Activated T-cell treated with anti-CD3 and anti-CD28 coated beads, Interleukin-2, amount 50 U/mL, for 4 hours (primary cell): ENCODE results near the gene ANGPTL4. TPM values are rescaled to one million over a fixed set of nuclear protein-coding genes. Genes with fewer than 3 reads are reported as not detected.
"Not testable (repeated sequence)": the region's sequence is repeated elsewhere in the genome, so short reads cannot be mapped to it uniquely, and the experiment has no call there.

Experiments used
- ATAC-seq, 2 donors: fragments of 200-7000 bp; cut with Tn5 transposase; one replicate each; pipeline ENCODE4 v1.10.0; 2021
- DNase-seq: peaks from one replicate; pipeline ENCODE4 v3.0.0-alpha.2; 2020
- H3K27me3 Mint-ChIP-seq: one replicate; pipeline ENCODE4 v1.8.0; 2021; ENCODE audit warnings: low read depth, mixed read lengths
- H3K36me3 Mint-ChIP-seq: one replicate; pipeline ENCODE4 v1.8.0; 2022; ENCODE audit warnings: mixed read lengths; ENCODE audit not compliant: insufficient read depth
- H3K4me1 Mint-ChIP-seq: one replicate; pipeline ENCODE4 v1.8.0; 2021; ENCODE audit warnings: low read depth, mixed read lengths
- H3K4me3 Mint-ChIP-seq: one replicate; pipeline ENCODE4 v1.8.0; 2021; ENCODE audit warnings: mild to moderate bottlenecking, moderate library complexity, mixed read lengths
- H3K9me3 Mint-ChIP-seq: one replicate; pipeline ENCODE4 v1.8.0; 2021; ENCODE audit warnings: mixed read lengths
- total RNA-seq, 3 donors: library from RNA; stranded (reverse); gene quantifications; one replicate each; pipeline ENCODE4 v1.2.1, GENCODE V29; 2021

ANGPTL4 gene
- total RNA-seq, 3 donors from 2014 or later: 0.24 TPM; not detected in 2

DNA sequence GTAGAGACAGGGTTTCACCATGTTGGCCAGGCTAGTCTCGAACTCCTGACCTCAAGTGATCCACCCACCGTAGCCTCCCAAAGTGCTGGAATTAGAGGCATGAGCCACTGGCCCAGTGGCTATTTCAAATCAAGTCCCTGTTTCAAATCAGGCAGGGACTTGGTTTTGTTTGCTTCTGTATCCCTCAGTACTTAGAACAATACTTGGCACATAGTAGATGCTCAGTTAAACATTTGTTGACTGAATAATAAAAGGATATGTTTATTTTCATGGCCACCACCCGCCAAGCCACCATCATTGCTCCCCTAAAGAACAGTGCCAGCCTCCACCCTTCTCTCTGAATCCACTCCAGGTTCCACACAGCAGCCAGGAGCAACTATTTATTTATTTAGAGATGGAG is 38.5 kb upstream of the ANGPTL4 start:
- H3K4me1 Mint-ChIP-seq: peaks cover 18% of the 10 kb centered on the region
- no peak for ATAC-seq
- H3K27me3 Mint-ChIP-seq: no peaks in the 10 kb centered on the region
- H3K4me3 Mint-ChIP-seq: no peak overlapping the region
- H3K36me3 Mint-ChIP-seq: peaks cover 12% of the 10 kb centered on the region
- no peaks in the 10 kb centered on the region for H3K9me3 Mint-ChIP-seq
- no peak for DNase-seq

DNA sequence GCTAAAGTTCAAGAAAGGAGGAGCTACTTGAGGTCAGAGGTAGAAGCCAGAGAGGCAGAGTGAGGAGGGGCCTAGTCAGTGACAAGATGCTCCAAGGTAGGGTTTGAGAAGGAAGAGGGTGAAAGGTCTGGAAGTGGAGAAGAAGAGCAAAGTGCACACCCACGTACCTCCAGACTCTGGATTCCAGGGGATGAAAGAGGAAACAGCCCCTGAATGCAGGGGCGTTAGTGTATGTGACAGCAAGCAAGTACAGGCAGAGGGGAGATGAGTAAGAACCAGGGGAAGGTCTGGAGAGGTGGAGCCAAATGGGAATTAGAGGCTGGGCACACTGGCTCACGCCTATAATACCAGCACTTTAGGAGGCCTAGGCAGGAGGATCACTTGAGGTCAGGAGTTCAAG is 34.0 kb upstream of the ANGPTL4 start:
- Mint-ChIP-seq H3K4me3 (no peak overlapping the region), H3K36me3 (no peaks in the 10 kb centered on the region), H3K9me3 (no peaks in the 10 kb centered on the region), H3K27me3 (peaks cover 4% of the 10 kb centered on the region), H3K4me1 (no peaks in the 10 kb centered on the region)
- ATAC-seq (no peak), DNase-seq (no peak)

DNA sequence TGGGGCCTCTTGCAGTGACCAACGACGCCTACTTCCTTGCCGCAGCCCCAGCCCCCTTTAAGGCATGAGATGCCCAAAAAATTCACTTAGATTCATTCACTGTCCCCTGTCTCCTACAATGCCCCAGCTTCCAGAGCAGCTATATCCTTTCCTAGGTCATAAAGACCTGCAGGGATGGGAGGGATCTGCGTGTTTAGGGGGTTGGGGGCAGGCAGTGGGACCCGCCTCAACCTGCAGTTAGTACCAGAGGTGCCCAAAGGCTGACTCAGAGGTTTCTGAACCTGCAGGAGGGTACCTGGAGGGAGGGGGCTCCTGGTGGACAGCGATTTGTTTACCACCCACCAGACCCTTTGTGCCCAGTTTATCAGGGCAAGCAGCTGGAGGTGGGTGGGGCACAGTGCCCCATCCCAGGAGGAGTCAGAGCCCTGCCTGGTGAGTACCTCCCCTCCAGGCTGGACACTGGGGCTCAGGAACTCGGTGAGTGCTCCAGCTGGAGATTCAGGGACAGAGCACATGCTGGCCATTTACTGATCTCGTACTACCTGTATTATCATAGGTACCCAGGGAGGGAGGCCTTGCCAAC is 32.6 kb upstream of the ANGPTL4 start:
- no peak for DNase-seq
- H3K36me3 Mint-ChIP-seq: no peaks in the 10 kb centered on the region
- H3K27me3 Mint-ChIP-seq: peaks cover 11% of the 10 kb centered on the region
- ATAC-seq: no peak
- H3K4me1 Mint-ChIP-seq: peaks cover 4% of the 10 kb centered on the region
- H3K9me3 Mint-ChIP-seq: no peaks in the 10 kb centered on the region
- H3K4me3 Mint-ChIP-seq: no peak overlapping the region

DNA sequence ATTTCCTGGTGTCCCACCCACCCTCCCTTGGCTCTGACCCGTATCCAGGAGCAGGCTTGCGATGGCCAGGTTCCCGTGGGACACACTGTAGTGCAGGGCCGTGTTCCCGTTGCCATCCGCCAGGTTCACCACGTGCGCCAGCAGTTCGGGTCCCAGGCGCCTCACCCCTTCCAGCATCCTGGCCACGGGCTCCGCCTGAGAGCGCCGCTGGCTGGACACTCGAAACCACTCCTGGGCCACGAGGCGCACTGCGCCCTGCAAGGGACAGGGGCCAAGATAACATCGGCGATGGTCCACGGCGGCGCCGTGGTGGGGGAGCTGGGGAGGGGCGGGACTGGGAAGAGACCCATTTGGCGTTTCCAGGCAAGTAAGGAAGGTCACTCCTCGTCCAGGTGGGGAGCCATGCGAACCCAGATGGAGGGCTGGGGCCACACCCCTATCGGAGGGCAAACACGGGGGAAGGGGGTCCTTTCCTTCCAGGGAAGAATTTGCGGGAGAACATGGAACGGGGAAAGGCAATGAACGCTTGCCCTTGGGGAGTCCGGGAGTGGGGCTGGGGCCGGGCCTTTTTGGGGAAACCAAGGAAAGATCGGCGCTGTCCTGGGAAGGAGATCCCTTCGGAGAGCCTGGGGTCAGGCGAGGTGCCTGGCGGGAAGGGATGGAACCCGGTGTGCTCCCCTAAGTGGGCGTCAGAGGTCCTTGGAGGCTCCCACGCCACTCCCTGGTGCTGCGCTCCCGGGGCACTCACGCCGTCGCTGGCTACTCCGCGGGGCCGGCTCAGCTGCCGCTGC is 30.8 kb upstream of the ANGPTL4 start:
- peaks cover 25% of the 10 kb centered on the region for H3K27me3 Mint-ChIP-seq
- H3K36me3 Mint-ChIP-seq: no peaks in the 10 kb centered on the region
- peaks cover 4% of the 10 kb centered on the region for H3K4me1 Mint-ChIP-seq
- H3K4me3 Mint-ChIP-seq: no peak overlapping the region
- ATAC-seq (no peak), DNase-seq (no peak)
- H3K9me3 Mint-ChIP-seq: no peaks in the 10 kb centered on the region

DNA sequence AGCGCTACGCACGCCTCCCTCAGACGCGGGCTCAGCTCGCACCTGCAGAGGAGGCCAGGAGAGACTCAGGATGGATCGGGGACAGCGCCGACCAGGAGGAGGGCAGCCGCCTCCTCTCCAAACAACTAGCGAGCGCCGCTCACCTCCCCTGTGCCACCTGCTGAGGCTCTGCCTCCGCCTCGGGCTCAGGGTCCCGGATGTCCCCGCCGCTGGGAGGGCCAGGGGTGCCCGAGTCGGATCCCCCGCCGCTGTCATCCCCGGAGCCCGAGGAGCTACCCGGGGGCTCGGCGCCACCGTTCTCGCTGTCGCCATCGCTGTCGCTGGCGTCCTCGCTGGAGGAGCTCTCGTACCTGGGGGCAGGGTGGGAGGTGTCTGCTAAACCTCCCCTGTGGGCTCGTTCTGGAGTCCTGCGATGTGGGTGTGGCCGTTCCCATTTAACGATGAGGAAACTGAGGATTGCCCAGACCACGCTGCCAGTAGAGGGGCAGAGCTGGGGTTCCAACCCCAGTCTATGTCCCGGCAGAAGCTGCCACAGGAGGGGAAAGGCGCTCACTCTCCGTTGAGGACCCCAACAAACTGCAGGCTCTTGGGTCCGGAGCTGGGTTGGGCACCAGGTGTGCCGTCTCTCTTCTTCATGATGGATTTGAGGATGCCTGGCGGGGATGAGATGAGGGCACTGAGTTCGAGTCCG is 30.0 kb upstream of the ANGPTL4 start:
- no peak overlapping the region for H3K4me3 Mint-ChIP-seq
- no peaks in the 10 kb centered on the region for H3K36me3 Mint-ChIP-seq

DNA sequence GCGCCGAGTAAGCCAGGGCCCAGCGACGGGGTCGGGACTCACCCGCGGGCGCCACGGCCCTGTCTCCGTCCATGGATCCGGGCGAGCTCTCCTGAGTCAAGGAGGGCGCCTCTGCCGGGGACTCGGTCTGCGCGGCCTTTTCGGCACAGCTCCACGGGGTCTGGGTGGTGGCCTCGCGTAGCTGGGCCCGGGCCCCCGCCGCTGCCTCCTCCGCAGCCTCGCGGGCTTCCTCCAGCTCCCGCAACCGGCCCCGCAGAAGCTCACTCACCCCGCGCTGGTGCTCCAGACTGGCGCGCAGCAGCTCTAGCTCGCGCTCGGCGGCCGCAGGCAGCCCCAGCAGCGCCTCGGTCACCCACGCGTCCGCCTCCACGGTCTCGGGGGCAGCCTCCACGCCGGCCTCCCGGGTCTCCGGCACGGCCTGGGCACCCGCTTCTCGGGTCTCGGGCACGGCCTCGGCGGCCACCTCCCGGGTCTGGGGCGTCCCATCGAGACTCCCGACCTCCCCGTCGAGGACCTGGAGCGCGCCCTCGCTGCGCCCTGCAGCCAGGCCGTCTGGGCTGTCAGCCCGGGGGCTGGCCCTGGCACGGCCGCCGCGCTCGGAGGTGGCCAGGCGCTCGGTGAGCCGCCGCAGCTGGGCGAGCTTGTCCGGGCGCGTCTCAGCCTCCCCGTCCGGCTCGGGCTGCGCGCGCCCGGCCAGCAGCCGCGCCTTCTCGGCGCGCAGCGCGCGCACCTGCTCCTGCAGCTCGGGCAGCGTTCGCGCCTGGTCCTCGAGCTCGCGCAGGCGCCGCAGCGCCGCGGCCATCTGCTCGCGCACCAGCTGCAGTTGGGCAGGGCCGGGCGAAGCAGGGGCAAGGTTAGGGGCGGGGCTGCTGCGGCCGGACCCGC is 29.3 kb upstream of the ANGPTL4 start:
- no peak overlapping the region for H3K4me3 Mint-ChIP-seq
- ATAC-seq: peak; percentile 68 to 78

More for the DNA sequence above, 30.0 kb upstream of the ANGPTL4 start:
- H3K9me3 Mint-ChIP-seq: no peaks in the 10 kb centered on the region
- DNase-seq (no peak), ATAC-seq (no peak)
- peaks cover 4% of the 10 kb centered on the region for H3K4me1 Mint-ChIP-seq
- H3K27me3 Mint-ChIP-seq: peaks cover 30% of the 10 kb centered on the region

DNA sequence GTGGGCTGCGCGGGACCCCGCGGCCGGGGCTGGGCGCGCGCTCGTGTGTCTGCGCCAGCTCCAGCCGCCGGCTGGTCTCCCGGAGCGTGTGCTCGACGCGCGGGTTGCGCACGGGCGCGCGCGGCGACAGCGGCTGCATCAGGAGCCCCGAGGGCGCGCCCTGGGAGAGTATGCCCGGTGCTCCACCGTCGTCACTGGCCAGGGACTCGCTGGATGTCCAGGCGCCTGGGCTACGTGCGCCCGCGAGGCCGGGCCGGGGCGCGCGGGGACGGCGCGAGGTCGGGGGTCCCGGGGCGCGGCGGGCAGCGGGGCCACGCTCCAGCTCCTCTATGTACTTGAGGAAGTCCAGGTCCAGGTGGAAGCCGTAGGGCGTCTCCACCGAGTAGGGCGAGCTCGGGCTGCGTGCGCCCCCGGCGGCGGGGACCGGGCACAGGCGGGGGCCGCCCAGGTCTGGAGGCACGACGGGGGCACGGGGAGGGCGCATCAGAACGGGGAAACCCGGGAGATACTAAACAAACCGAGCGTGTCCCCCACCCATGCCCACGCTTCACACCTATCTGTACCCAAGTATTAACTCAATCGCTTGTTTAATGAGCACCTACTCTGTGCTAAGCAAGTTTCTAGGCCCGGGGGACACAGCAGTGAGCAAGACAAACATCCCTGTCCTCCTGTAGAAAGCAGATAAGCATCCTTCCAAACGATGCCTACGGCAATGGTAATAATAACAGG is 28.4 kb upstream of the ANGPTL4 start:
- no peaks in the 10 kb centered on the region for H3K9me3 Mint-ChIP-seq
- ATAC-seq (peak; percentile 69 to 71), DNase-seq (no peak)
- H3K27me3 Mint-ChIP-seq: peaks cover 33% of the 10 kb centered on the region
- no peaks in the 10 kb centered on the region for H3K36me3 Mint-ChIP-seq
- H3K4me1 Mint-ChIP-seq: peaks cover 4% of the 10 kb centered on the region
- peak overlapping the region; percentile 44 for H3K4me3 Mint-ChIP-seq

More for the DNA sequence above, 29.3 kb upstream of the ANGPTL4 start:
- Mint-ChIP-seq H3K9me3 (no peaks in the 10 kb centered on the region), H3K36me3 (no peaks in the 10 kb centered on the region), H3K27me3 (peaks cover 32% of the 10 kb centered on the region), H3K4me1 (peaks cover 4% of the 10 kb centered on the region)
- DNase-seq: no peak

DNA sequence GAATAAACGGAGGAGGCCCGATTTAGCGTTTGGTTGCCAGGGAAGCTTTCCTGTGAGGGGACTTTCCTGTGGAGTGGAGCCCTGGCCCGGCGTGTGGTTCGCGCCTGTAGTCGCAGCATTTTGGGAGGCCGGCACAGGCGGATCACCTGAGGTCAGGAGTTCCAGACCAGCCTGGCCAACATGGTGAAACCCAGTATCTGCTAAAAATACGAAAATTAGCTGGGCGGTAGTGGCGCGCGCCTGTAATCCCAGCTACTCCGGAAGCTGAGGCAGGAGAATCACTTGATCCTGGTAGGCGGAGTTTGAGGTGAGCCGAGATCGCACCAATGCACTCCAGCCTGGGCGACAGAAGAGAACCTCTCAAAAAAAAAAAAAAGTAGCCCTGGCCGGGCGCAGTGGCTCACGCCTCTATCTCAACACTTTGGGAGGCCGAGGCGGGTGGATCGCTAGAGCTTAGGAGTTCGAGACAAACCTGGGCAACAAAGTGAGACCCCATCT is 27.8 kb upstream of the ANGPTL4 start:
- peaks cover 36% of the 10 kb centered on the region for H3K27me3 Mint-ChIP-seq
- no peaks in the 10 kb centered on the region for H3K36me3 Mint-ChIP-seq
- H3K4me3 Mint-ChIP-seq: peak overlapping the region; percentile 44
- H3K4me1 Mint-ChIP-seq: peaks cover 7% of the 10 kb centered on the region
- DNase-seq: no peak
- ATAC-seq: no peak
- H3K9me3 Mint-ChIP-seq: no peaks in the 10 kb centered on the region

DNA sequence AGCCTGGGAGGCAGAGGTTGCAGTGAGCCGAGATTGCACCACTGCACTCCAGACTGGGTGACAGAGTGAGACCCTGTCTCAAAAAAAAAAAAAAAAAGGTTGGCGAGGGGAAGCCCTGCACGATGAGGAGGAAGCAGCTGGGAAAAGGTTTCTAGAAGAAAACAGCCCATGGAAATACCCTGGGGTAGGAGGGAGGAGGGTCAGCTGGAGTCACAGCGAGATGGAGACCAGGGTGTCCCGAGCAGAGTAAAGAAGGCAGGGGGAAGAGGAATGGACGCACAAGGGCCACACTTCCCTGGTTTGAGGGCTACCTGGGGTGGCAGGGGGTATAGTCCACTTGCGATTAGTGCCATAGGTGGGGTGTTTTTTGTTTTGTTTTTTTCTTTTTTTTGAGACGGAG is 27.3 kb upstream of the ANGPTL4 start:
- no peaks in the 10 kb centered on the region for H3K36me3 Mint-ChIP-seq
- no peak overlapping the region for H3K4me3 Mint-ChIP-seq
- no peaks in the 10 kb centered on the region for H3K9me3 Mint-ChIP-seq
- ATAC-seq (no peak), DNase-seq (no peak)
- peaks cover 7% of the 10 kb centered on the region for H3K4me1 Mint-ChIP-seq
- H3K27me3 Mint-ChIP-seq: peaks cover 36% of the 10 kb centered on the region

DNA sequence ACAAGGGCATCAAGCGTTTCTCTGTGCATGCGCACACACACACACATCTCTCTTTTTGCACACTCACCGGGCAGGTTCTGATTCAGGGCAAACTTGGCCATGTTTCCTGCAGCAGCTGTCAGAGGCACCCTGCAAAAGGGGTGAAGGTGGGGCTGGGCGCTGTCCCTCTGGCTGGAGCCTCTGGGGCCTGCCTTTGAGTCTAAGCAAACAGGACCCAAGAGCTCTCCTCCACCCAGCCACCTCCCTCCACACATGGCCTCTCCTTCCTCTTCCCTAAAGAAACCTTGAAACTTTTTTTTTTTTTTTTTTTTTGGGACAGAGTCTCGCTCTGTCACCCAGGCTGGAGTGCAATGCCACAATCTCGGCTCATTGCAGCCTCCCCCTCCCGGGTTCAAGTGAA is 26.2 kb upstream of the ANGPTL4 start:
- DNase-seq (no peak), ATAC-seq (no peak)
- Mint-ChIP-seq H3K36me3 (no peaks in the 10 kb centered on the region), H3K9me3 (no peaks in the 10 kb centered on the region), H3K4me3 (no peak overlapping the region), H3K27me3 (peaks cover 36% of the 10 kb centered on the region), H3K4me1 (peaks cover 7% of the 10 kb centered on the region)

DNA sequence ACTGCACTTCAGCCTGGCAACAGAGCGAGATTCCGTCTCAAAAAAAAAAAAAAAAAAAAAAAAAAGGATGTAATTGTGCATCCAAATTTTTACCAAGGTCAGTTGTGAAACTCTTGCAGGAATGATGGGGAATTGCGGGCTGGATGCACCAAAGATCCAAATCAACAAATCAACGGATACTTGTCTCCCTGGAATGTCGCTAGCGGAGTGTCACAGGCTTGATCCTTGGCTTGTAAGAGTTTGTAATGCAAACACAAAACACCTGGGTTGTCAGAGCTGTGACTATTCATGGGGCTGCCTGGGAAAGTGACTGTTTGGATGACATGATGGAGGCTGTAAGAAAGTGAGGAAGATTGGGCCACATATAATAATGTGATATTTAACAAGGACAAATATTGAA is 25.1 kb upstream of the ANGPTL4 start:
- ATAC-seq: no peak
- Mint-ChIP-seq H3K4me1 (peaks cover 11% of the 10 kb centered on the region), H3K36me3 (no peaks in the 10 kb centered on the region), H3K9me3 (no peaks in the 10 kb centered on the region), H3K27me3 (peaks cover 36% of the 10 kb centered on the region), H3K4me3 (no peak overlapping the region)
- no peak for DNase-seq

DNA sequence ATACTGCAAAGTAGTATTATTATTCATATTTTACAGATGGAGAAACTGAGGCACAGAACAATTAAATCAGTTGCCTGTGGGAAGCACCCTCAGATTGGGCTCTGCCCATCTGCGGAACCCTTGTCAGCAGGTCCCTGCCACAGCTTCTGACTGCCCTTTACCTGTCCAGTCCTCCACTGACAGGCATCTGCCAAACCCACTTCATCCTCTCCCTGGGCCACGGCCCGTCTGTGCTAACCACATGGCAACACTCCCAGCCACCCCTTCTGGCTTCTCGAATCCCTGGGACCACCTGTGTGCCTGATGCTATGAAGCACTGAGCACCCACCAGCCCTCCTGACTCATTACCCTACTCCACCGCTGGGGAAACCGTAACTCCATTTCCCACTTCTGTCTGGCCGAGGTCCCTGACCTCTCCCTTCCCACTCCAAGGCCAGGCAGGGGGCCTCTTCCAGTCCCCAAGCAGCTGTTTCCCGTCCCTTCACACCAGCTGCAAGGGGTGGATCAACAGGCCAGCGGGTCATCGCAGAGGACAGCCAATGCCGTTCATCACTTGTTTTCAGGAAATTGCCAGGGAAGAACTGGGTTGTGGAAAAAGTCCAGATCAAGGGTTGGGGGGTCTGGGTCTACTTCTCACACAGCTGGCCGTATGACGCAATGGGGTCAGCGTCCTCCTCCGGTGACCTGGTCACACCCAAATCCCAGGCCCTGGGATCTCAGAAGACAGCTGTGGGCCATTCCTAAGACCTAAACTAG is 23.4 kb upstream of the ANGPTL4 start:
- Mint-ChIP-seq H3K4me1 (peaks cover 11% of the 10 kb centered on the region), H3K9me3 (no peaks in the 10 kb centered on the region), H3K27me3 (peaks cover 31% of the 10 kb centered on the region), H3K4me3 (no peak overlapping the region), H3K36me3 (no peaks in the 10 kb centered on the region)
- ATAC-seq (no peak), DNase-seq (no peak)

DNA sequence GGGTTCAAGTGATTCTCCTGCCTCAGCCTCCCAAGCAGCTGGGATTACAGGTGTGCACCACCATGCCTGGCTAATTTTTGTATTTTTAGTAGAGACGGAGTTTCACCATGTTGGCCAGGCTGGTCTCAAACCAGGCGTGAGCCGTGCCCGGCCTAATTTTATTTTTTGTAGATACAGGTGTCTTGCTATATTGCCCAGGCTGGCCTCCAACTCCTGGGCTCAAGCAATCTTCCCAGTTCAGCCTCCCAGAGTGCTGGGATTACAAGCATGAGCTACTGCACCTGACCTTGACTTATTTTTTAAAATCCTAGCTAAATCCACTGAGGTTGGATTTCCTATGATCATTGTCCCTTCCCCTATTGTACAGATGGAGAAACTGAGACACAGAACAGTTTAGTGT is 22.5 kb upstream of the ANGPTL4 start:
- not testable (repeated sequence) for H3K36me3 Mint-ChIP-seq, H3K4me3 Mint-ChIP-seq, H3K9me3 Mint-ChIP-seq, H3K4me1 Mint-ChIP-seq, ATAC-seq, DNase-seq
- H3K27me3 Mint-ChIP-seq: peaks cover 24% of the 10 kb centered on the region
